ENCODE results near the gene RALGDS.

- TF ChIP-seq, protein P1, sequence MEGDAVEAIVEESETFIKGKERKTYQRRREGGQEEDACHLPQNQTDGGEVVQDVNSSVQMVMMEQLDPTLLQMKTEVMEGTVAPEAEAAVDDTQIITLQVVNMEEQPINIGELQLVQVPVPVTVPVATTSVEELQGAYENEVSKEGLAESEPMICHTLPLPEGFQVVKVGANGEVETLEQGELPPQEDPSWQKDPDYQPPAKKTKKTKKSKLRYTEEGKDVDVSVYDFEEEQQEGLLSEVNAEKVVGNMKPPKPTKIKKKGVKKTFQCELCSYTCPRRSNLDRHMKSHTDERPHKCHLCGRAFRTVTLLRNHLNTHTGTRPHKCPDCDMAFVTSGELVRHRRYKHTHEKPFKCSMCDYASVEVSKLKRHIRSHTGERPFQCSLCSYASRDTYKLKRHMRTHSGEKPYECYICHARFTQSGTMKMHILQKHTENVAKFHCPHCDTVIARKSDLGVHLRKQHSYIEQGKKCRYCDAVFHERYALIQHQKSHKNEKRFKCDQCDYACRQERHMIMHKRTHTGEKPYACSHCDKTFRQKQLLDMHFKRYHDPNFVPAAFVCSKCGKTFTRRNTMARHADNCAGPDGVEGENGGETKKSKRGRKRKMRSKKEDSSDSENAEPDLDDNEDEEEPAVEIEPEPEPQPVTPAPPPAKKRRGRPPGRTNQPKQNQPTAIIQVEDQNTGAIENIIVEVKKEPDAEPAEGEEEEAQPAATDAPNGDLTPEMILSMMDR (IDR thresholded peaks at IDR 0.05) = no peak
- TF ChIP-seq POLR2A (IDR thresholded peaks at IDR 0.05) = no peak
Measured at GRCh38 chr9:133121198-133121914, at the start of gene RALGDS.
